GM18526 (cell line): Measurements from ENCODE around the gene CLIP2.

ENCODE experiments used
- POLR2A ChIP-seq: IDR thresholded peaks from 3 replicates; pipeline ENCODE4 v1.6.1; 2011; ENCODE audit not compliant: insufficient read length; ENCODE audit errors: extremely low read depth

CLIP2 gene

GRCh38 chr7:74289018-74289658, at the start of gene CLIP2:
Gene CLIP2, plus strand, starts transcription at chr7:74289407. Its CDS starts 28,140 bp downstream, at chr7:74317547.
- TF ChIP-seq POLR2A = peak; percentile 80

- no peak for TF ChIP-seq POLR2A
Measured at GRCh38 chr7:74240482-74240881, 48.7 kb upstream of the CLIP2 start.

GRCh38 chr7:74242122-74242443, 47.1 kb upstream of the CLIP2 start:
- TF ChIP-seq POLR2A = no peak

- TF ChIP-seq POLR2A = no peak
Measured at GRCh38 chr7:74246497-74246896, 42.7 kb upstream of the CLIP2 start.

GRCh38 chr7:74248156-74248555, 41.1 kb upstream of the CLIP2 start:
- TF ChIP-seq POLR2A = no peak

- TF ChIP-seq POLR2A = peak; percentile 10
Measured at GRCh38 chr7:74252893-74253292, 36.3 kb upstream of the CLIP2 start.

GRCh38 chr7:74253331-74253730, 35.9 kb upstream of the CLIP2 start:
- no peak for TF ChIP-seq POLR2A

- TF ChIP-seq POLR2A = no peak
Measured at GRCh38 chr7:74253835-74254128, 35.4 kb upstream of the CLIP2 start.

- peak; percentile 55 for TF ChIP-seq POLR2A
Measured at GRCh38 chr7:74254129-74254857, 34.9 kb upstream of the CLIP2 start, which contains the start of gene RFC2. Gene RFC2, minus strand, starts transcription at chr7:74254399. Its CDS starts 16 bp downstream, at chr7:74254383.

- no peak for TF ChIP-seq POLR2A
Measured at GRCh38 chr7:74254858-74255379, 34.3 kb upstream of the CLIP2 start.

- TF ChIP-seq POLR2A = no peak
Measured at GRCh38 chr7:74256491-74257408, 32.5 kb upstream of the CLIP2 start.

- TF ChIP-seq POLR2A = no peak
Measured at GRCh38 chr7:74258639-74259038, 30.6 kb upstream of the CLIP2 start.

- no peak for TF ChIP-seq POLR2A
Measured at GRCh38 chr7:74262639-74263398, 26.4 kb upstream of the CLIP2 start.

GRCh38 chr7:74263399-74264120, 25.6 kb upstream of the CLIP2 start:
- no peak for TF ChIP-seq POLR2A
